LNCAP (cell line): ENCODE data around the gene BCR.

Experiments used
- CTCF ChIP-seq: fragments of 450-650 bp; IDR thresholded peaks from 2 replicates; pipeline ENCODE4 v1.5.1; 2017; ENCODE audit warnings: mild to moderate bottlenecking

Gene BCR

GRCh38 chr22:23161029-23161428 lies 19.3 kb upstream of the BCR start:
- TF ChIP-seq CTCF = no peak

- no peak for TF ChIP-seq CTCF
Measured at GRCh38 chr22:23161574-23161973, 18.7 kb upstream of the BCR start.

GRCh38 chr22:23163665-23164064 lies 16.6 kb upstream of the BCR start:
- no peak for TF ChIP-seq CTCF

- no peak for TF ChIP-seq CTCF
Measured at GRCh38 chr22:23164091-23164490, 16.2 kb upstream of the BCR start.

GRCh38 chr22:23166042-23166831 lies 14.1 kb upstream of the BCR start:
- TF ChIP-seq CTCF = no peak

GRCh38 chr22:23166841-23167616 lies 13.3 kb upstream of the BCR start:
- TF ChIP-seq CTCF = no peak

- no peak for TF ChIP-seq CTCF
Measured at GRCh38 chr22:23168391-23169042, 11.8 kb upstream of the BCR start.
